Measurements from ENCODE around the gene MKNK1.

DNA sequence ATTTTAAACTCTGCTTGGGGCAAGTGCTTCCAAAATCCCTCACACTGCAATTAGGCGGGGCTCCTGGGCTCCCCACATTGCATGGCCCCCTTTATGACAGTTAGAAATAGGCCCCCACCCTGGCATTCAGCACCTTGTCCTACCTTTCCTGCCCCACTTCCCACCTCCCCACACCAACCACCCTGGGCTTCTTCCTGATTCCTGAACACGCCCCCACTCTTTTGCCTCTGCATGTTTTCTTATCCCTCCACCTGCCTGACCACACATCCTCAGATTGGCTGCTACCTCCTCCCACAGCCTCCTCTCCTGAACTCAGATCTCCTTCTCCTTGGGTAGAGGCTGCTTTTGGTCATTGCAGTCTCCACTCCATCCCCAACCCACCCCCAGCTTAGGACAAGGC lies 11.0 kb upstream of the MKNK1 start:
- TF ChIP-seq, protein P1, sequence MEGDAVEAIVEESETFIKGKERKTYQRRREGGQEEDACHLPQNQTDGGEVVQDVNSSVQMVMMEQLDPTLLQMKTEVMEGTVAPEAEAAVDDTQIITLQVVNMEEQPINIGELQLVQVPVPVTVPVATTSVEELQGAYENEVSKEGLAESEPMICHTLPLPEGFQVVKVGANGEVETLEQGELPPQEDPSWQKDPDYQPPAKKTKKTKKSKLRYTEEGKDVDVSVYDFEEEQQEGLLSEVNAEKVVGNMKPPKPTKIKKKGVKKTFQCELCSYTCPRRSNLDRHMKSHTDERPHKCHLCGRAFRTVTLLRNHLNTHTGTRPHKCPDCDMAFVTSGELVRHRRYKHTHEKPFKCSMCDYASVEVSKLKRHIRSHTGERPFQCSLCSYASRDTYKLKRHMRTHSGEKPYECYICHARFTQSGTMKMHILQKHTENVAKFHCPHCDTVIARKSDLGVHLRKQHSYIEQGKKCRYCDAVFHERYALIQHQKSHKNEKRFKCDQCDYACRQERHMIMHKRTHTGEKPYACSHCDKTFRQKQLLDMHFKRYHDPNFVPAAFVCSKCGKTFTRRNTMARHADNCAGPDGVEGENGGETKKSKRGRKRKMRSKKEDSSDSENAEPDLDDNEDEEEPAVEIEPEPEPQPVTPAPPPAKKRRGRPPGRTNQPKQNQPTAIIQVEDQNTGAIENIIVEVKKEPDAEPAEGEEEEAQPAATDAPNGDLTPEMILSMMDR (conservative IDR thresholded peaks at IDR 0.05; ENCODE audit: low read length) = no peak
- no peak for TF ChIP-seq EZH2phosphoT487 (IDR thresholded peaks at IDR 0.05; ENCODE audit: borderline replicate concordance)
